NCI-H82 (cell line): ENCODE results near the gene JARID2.

ENCODE experiments used
- DNase-seq: peaks from one replicate; lab custom pipeline; 2025; lab: John Stamatoyannopoulos, UW

JARID2 gene

GRCh38 chr6:15375638-15376290, 129.9 kb downstream of the JARID2 start:
- DNase-seq: no peak

- DNase-seq: no peak
These were observed 131.1 kb downstream of the JARID2 start for GRCh38 chr6:15376900-15377487.

- no peak for DNase-seq
These were observed 132.4 kb downstream of the JARID2 start for GRCh38 chr6:15378272-15378671.

GRCh38 chr6:15378866-15379265, 133.0 kb downstream of the JARID2 start:
- no peak for DNase-seq

- DNase-seq: no peak
These were observed 134.5 kb downstream of the JARID2 start for GRCh38 chr6:15380351-15380750.

GRCh38 chr6:15382089-15382488, 136.2 kb downstream of the JARID2 start:
- DNase-seq: no peak

- DNase-seq: no peak
These were observed 136.8 kb downstream of the JARID2 start for GRCh38 chr6:15382712-15383111.

GRCh38 chr6:15384901-15385300, 139.0 kb downstream of the JARID2 start:
- peak; percentile 52 for DNase-seq

GRCh38 chr6:15385521-15385920, 139.7 kb downstream of the JARID2 start:
- DNase-seq: no peak

GRCh38 chr6:15386110-15386755, 140.4 kb downstream of the JARID2 start:
- peak; percentile 41 for DNase-seq

GRCh38 chr6:15386756-15387112, 140.9 kb downstream of the JARID2 start:
- peak; percentile 52 for DNase-seq

GRCh38 chr6:15387118-15387517, 141.2 kb downstream of the JARID2 start:
- peak; percentile 50 for DNase-seq

- DNase-seq: no peak
These were observed 143.4 kb downstream of the JARID2 start for GRCh38 chr6:15389084-15389764.

- DNase-seq: peak; percentile 93
These were observed 144.2 kb downstream of the JARID2 start for GRCh38 chr6:15389765-15390723.

GRCh38 chr6:15391500-15391899, 145.6 kb downstream of the JARID2 start:
- no peak for DNase-seq

- peak; percentile 95 for DNase-seq
These were observed 146.3 kb downstream of the JARID2 start for GRCh38 chr6:15392182-15392581.

- no peak for DNase-seq
These were observed 147.7 kb downstream of the JARID2 start for GRCh38 chr6:15393605-15394004.

- no peak for DNase-seq
These were observed 149.2 kb downstream of the JARID2 start for GRCh38 chr6:15395087-15395486.

- no peak for DNase-seq
These were observed 150.9 kb downstream of the JARID2 start for GRCh38 chr6:15396808-15397207.

- no peak for DNase-seq
These were observed 152.9 kb downstream of the JARID2 start for GRCh38 chr6:15398633-15399275.
